ENCODE measurements around the gene SMIM41.

DNA sequence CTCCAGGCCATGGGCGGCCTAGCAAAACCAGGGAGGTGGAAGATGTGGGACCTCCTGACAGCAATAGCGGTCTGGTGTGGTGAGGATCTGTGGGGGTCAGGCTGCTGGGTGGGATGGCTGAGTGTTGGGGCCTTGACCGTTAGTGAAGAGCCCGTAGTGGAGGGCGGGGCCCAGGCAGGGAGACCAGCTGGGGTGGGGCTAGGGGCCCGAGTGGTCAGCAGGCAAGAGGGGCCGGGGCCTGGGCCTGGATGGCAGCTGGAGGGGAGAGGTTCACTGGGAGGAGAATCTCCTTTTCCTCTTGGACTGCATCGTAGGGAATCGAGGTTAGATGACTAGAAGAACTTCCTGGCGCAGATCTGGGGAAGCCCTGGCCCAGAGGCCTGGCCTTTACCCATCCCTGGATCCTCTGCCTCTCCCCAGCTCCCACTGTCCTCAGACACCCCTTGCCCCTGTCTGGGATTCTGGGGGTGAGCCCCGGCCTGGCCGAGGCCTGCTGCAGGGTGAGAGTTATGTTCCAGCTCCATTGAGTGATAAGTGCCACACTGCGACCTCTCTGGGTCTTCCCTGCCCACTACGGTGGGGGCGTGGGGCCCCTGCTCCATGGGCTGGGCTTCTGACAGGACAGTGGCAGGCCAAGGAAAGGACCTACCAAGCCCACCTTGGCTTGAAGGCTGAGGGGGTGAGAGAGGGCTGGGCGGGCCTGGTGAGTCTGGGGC lies 65.2 kb downstream of the SMIM41 start:
- TF ChIP-seq, protein P1, sequence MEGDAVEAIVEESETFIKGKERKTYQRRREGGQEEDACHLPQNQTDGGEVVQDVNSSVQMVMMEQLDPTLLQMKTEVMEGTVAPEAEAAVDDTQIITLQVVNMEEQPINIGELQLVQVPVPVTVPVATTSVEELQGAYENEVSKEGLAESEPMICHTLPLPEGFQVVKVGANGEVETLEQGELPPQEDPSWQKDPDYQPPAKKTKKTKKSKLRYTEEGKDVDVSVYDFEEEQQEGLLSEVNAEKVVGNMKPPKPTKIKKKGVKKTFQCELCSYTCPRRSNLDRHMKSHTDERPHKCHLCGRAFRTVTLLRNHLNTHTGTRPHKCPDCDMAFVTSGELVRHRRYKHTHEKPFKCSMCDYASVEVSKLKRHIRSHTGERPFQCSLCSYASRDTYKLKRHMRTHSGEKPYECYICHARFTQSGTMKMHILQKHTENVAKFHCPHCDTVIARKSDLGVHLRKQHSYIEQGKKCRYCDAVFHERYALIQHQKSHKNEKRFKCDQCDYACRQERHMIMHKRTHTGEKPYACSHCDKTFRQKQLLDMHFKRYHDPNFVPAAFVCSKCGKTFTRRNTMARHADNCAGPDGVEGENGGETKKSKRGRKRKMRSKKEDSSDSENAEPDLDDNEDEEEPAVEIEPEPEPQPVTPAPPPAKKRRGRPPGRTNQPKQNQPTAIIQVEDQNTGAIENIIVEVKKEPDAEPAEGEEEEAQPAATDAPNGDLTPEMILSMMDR (conservative IDR thresholded peaks at IDR 0.05; ENCODE audit: low read length), result no peak
- TF ChIP-seq EZH2phosphoT487 (IDR thresholded peaks at IDR 0.05; ENCODE audit: borderline replicate concordance, low read depth, low read length), result no peak
